GM10266 (cell line): ENCODE results near the gene PDS5A.

Source experiments
- DNase-seq: peaks from one replicate; pipeline ENCODE4 v3.0.0; 2012; ENCODE audit errors: extremely low spot score
- TF ChIP-seq, protein P1 (sequence below): IDR thresholded peaks from 2 replicates; pipeline ENCODE4 v1.5.1; 2012; ENCODE audit warnings: mild to moderate bottlenecking, low read depth; ENCODE audit not compliant: control insufficient read depth, insufficient read depth; ENCODE audit errors: missing control alignments

PDS5A gene

DNA sequence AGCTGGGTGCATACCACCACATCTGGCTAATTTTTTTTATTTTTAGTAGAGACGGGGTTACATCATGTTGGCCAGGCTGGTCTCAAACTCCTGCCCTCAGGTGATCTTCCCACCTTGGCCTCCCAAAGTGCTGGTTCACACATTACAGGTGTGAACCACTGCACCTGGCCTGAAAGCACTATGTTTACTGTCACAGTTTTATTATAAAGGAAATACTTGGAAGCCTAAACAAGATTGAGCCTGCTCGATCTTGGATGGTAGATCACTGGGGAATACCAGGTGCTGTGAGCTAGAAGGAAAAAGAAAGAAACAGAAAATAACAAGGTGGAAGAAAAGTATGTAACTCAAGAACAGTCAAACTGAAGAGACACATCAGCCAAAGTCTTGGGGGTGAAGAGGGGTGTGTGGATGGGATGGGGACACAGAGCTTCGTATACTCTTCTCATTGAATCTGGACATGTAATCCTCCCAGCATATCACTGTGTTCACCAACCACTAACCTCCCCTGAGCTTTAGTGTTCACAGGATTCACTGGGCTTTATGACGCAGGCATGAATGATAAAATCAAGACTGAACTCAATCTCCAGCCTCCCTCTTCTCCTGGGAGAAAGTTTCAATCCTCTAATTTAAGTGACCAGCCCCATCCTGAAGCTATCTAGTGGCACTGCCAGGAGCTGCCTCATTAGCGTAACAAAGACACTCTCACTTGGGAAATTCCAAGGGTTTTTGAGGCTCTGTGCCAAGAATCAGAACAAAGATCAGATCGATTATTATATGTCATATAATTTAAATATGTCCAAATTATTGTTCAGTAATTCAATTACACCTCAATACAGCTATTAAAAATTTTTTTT, 40.9 kb downstream of the PDS5A start:
- no peak for DNase-seq

DNA sequence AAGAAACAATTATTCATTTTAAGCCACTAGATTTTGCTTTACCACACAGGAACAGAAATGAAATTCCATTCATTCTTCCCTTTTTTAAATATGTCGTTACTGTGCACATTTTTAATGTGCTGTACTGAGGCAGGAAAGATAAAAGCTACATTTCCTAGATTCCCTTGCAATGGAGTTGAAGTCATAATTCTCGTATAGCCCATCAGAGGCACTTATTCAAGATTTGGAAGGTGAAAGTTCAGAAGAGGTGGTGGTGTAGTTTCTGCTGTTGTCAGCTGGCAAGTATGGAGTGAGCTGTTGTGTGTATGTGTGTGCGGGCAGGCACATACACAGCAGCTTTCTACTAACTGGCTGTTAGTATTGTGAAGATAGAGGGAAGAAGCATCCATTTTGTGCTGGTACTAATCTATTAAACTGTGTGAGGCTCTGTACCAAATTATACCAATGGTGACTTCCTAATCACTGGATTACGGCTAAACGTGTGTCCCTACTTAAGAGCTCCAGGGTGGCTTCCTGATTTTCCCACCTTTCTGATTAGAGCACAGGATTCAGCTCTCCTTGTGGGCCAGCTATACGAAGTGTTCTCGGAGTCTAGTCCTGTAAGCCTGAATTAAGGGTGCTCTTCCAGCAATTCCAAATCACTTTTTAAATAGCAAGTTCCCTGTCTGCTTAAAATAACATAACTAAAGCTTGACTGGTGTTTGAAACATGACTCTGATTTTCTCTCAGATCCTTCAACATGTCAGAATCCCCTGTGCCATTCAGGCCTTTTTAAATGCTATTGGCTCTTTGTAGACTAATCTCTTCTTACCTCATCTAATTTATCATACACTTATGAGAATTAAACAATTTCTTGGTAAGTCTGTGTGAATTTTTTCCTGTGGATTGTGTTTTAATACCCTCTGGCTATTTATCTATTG, 43.8 kb downstream of the PDS5A start:
- no peak for DNase-seq
- TF ChIP-seq, protein P1, sequence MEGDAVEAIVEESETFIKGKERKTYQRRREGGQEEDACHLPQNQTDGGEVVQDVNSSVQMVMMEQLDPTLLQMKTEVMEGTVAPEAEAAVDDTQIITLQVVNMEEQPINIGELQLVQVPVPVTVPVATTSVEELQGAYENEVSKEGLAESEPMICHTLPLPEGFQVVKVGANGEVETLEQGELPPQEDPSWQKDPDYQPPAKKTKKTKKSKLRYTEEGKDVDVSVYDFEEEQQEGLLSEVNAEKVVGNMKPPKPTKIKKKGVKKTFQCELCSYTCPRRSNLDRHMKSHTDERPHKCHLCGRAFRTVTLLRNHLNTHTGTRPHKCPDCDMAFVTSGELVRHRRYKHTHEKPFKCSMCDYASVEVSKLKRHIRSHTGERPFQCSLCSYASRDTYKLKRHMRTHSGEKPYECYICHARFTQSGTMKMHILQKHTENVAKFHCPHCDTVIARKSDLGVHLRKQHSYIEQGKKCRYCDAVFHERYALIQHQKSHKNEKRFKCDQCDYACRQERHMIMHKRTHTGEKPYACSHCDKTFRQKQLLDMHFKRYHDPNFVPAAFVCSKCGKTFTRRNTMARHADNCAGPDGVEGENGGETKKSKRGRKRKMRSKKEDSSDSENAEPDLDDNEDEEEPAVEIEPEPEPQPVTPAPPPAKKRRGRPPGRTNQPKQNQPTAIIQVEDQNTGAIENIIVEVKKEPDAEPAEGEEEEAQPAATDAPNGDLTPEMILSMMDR = no peak

More for the DNA sequence above, 40.9 kb downstream of the PDS5A start:
- TF ChIP-seq, protein P1 = no peak

DNA sequence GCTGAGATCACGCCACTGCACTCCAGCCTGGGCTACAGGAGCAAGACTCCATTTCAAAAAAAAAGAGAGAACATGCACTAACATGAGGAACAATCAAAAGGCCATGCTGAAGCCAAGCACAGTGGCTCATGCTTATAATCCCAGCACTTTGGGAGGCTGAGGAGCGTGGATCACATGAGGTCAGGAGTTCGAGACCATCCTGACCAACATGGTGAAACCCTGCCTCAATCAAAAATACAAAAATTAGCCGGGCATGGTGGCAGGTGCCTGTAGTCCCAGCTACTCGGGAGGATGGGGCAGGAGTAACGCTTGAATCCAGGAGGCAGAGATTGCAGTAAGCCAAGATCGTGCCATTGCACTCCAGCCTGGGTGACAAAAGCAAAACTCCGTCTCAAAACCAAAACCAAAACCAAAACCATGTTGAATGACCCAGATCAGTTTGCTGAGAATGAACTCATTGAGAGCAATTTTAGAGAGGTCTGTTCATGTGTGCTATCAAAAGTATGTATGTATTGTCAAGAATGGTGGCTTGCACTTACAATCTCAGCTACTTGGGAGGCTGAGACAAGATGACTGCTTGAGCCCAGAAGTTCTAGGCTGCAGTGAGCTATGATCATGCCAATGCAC, 44.8 kb downstream of the PDS5A start:
- DNase-seq = peak; percentile 24

DNA sequence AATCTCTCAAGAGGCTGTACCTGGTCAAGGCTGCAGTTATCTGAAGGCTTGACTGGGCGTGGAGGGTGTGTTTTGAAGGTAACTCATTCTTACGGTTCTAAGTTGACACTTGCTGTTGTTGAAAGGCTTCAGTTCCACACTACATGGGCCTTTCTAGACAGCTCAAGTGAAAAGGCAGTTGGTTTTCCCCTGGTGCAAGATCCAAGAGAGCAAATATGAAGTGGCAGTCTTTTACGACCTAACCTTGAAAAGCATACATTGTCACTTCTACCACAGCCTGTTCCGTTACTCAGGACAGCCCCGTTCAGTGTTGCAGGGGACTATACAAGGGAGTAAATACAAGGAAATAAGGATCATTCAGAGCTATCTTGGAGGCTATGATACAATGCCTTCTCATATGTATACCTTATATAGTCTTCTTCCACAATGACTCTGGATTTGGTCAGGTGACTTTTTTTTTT, 46.2 kb downstream of the PDS5A start:
- TF ChIP-seq, protein P1 = no peak
- DNase-seq = peak; percentile 22

More for the DNA sequence above, 44.8 kb downstream of the PDS5A start:
- TF ChIP-seq, protein P1 = no peak

DNA sequence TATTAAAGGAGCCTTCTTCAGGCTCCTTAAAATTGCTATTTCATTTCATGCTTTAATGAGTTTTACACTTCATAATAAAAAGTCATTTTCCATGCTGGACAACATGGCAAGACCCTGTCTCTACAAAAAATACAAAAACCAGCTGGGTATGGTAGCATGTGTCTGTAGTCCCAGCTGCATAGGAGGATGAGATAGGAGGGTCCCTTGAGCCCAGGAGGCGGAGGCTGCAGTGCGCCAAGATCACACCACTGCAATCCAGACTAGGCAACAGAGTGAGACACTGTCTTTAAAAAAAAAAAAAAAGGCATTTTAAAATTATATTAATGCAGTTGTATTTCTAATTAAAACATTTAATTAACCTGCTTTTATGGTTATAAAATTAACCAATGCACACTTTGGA, 49.2 kb downstream of the PDS5A start:
- DNase-seq = no peak
- TF ChIP-seq, protein P1 = no peak

DNA sequence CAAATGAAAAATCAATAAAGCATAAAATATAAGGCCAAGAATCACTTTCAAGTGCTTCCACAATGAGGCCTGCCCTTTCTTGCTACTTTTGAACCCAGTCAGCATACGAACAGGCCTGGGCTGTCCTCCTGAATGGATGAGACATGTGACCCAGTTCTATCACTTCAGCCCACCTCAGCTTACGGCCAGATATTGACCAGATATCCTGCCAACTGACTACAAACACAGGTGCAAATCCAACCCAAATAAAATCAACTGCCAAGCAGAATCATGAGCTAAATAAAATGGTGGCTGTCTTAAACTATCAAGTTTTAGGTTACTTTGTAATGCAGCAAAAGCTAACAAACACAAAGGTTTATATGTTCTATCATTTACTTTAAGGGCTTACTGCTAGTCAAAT, 53.7 kb downstream of the PDS5A start:
- TF ChIP-seq, protein P1 = no peak
- no peak for DNase-seq

DNA sequence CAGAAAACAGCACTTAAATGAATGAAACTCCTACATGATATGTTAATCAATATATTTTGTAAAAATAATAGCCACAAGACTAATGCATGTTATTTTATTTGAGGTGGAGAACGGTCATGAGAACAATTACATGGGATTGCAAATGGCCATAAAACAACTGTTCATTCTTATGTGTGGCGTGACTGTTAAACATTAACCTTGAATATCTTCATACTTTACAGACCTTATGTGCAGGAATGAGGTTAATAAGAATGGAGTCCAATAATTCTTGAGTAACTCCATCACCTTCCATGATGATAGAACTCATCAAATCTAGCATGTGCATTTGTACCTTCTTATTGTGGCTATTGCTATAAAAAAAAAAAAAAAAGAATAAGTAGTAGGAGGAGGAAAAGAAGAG, 55.3 kb downstream of the PDS5A start:
- TF ChIP-seq, protein P1 = no peak
- no peak for DNase-seq
